SU-DHL-6 (cell line): Measurements from ENCODE around the gene TSPAN32.

Source experiments
- H2AFZ ChIP-seq: fragments of 200-600 bp; sonication (generic); 2 replicates; pipeline ENCODE4 v1.6.1; 2014; ENCODE audit warnings: low read depth, mild to moderate bottlenecking, moderate library complexity, mixed read lengths, antibody characterized with exemption, low read length; ENCODE audit not compliant: severe bottlenecking
- H3F3A ChIP-seq: fragments of 200-600 bp; shearing (Covaris generic); 2 replicates; pipeline ENCODE4 v1.6.0; 2016; ENCODE audit warnings: antibody characterized with exemption, mild to moderate bottlenecking; ENCODE audit not compliant: insufficient read depth
- H3K27ac ChIP-seq: fragments of 200-600 bp; sonication (generic); 2 replicates; pipeline ENCODE4 v1.5.1; 2016; ENCODE audit warnings: low read depth, mild to moderate bottlenecking, low read length, moderate library complexity, mixed read lengths
- H3K27me3 ChIP-seq: fragments of 200-600 bp; sonication (generic), shearing (Covaris generic); 2 replicates; pipeline ENCODE4 v1.6.0; 2014; ENCODE audit warnings: mild to moderate bottlenecking, low read length
- H3K36me3 ChIP-seq: fragments of 200-600 bp; sonication (generic); 2 replicates; pipeline ENCODE4 v1.6.1; 2014; ENCODE audit warnings: mild to moderate bottlenecking, low read length, mixed read lengths
- H3K4me2 ChIP-seq: fragments of 300-600, 200-600 bp; shearing (Covaris generic), sonication (generic); 2 replicates; pipeline ENCODE4 v1.6.0; 2014; ENCODE audit warnings: low read length, low read depth, mild to moderate bottlenecking; ENCODE audit not compliant: poor library complexity, severe bottlenecking
- H3K4me3 ChIP-seq: fragments of 200-600 bp; sonication (generic); 2 replicates; pipeline ENCODE4 v1.5.1; 2014; ENCODE audit warnings: antibody characterized with exemption, low read length, mild to moderate bottlenecking, mixed read lengths; ENCODE audit not compliant: insufficient read depth, poor library complexity, severe bottlenecking
- H3K79me2 ChIP-seq: fragments of 200-600 bp; sonication (generic); 2 replicates; pipeline ENCODE4 v1.6.1; 2014; ENCODE audit warnings: mild to moderate bottlenecking, low read length, moderate library complexity; ENCODE audit not compliant: insufficient read depth
- H3K9ac ChIP-seq: fragments of 200-600 bp; sonication (generic); 2 replicates; pipeline ENCODE4 v1.7.0; 2014; ENCODE audit warnings: mild to moderate bottlenecking, low read length
- H3K9me2 ChIP-seq: fragments of 200-600 bp; sonication (generic); replicated peaks from 2 replicates; pipeline ENCODE4 v1.6.1; 2014; ENCODE audit warnings: low read length; ENCODE audit not compliant: insufficient read depth
- H3K9me3 ChIP-seq: fragments of 200-600 bp; sonication (generic); 2 replicates; pipeline ENCODE4 v1.6.1; 2014; ENCODE audit warnings: low read length, mixed read lengths; ENCODE audit not compliant: insufficient read depth
- H4K20me1 ChIP-seq: fragments of 200-600 bp; sonication (generic); 2 replicates; pipeline ENCODE4 v1.6.1; 2014; ENCODE audit warnings: low read depth, mild to moderate bottlenecking, antibody characterized with exemption, low read length, moderate library complexity, mixed read lengths
- EZH2phosphoT487 ChIP-seq: fragments of 200-600 bp; sonication (generic), shearing (Covaris generic); conservative IDR thresholded peaks from 2 replicates; pipeline ENCODE4 v1.6.1; 2018; ENCODE audit warnings: mild to moderate bottlenecking, antibody characterized with exemption, low read length, moderate library complexity, mixed read lengths
- TF ChIP-seq, protein P1 (sequence below): fragments of 200-600 bp; sonication (generic); IDR thresholded peaks from one replicate; pipeline ENCODE4 v1.5.1; 2017; ENCODE audit warnings: antibody characterized with exemption, mild to moderate bottlenecking, low read length, moderate library complexity; ENCODE audit not compliant: insufficient read depth, poor library complexity, severe bottlenecking

TSPAN32 gene

DNA sequence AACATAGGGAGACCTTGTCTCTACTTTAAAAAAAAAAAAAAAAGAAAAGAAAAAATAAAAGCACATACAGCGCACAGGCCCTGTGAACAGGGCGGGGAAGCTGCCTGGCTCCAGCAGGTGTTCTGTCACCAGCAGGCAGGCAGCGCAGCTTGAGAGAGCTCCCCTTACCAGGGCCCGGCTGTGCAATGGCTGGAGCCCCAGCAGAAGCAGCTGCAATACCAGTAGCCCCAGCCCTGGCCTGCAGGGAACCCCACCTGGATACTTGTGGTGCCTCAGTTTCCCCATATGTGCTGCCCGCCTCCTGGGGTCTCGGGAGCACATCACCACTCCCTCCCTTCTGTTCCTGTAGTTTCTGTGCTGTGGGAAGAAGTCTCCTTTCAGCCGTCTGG is 12.3 kb downstream of the TSPAN32 start:
- Histone ChIP-seq H3K9me2 (no peaks in the 10 kb centered on the region), H3K79me2 (no peaks in the 10 kb centered on the region), H3K4me2 (no peak overlapping the region), H3K9ac (no peak overlapping the region), H3K27ac (no peak overlapping the region), H3F3A (no peaks in the 10 kb centered on the region), H3K4me3 (no peak overlapping the region), H2AFZ (no peak overlapping the region), H4K20me1 (no peaks in the 10 kb centered on the region), H3K36me3 (no peaks in the 10 kb centered on the region), H3K27me3 (no peaks in the 10 kb centered on the region), H3K9me3 (no peaks in the 10 kb centered on the region)
- no peak for TF ChIP-seq EZH2phosphoT487
- TF ChIP-seq, protein P1, sequence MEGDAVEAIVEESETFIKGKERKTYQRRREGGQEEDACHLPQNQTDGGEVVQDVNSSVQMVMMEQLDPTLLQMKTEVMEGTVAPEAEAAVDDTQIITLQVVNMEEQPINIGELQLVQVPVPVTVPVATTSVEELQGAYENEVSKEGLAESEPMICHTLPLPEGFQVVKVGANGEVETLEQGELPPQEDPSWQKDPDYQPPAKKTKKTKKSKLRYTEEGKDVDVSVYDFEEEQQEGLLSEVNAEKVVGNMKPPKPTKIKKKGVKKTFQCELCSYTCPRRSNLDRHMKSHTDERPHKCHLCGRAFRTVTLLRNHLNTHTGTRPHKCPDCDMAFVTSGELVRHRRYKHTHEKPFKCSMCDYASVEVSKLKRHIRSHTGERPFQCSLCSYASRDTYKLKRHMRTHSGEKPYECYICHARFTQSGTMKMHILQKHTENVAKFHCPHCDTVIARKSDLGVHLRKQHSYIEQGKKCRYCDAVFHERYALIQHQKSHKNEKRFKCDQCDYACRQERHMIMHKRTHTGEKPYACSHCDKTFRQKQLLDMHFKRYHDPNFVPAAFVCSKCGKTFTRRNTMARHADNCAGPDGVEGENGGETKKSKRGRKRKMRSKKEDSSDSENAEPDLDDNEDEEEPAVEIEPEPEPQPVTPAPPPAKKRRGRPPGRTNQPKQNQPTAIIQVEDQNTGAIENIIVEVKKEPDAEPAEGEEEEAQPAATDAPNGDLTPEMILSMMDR: no peak

DNA sequence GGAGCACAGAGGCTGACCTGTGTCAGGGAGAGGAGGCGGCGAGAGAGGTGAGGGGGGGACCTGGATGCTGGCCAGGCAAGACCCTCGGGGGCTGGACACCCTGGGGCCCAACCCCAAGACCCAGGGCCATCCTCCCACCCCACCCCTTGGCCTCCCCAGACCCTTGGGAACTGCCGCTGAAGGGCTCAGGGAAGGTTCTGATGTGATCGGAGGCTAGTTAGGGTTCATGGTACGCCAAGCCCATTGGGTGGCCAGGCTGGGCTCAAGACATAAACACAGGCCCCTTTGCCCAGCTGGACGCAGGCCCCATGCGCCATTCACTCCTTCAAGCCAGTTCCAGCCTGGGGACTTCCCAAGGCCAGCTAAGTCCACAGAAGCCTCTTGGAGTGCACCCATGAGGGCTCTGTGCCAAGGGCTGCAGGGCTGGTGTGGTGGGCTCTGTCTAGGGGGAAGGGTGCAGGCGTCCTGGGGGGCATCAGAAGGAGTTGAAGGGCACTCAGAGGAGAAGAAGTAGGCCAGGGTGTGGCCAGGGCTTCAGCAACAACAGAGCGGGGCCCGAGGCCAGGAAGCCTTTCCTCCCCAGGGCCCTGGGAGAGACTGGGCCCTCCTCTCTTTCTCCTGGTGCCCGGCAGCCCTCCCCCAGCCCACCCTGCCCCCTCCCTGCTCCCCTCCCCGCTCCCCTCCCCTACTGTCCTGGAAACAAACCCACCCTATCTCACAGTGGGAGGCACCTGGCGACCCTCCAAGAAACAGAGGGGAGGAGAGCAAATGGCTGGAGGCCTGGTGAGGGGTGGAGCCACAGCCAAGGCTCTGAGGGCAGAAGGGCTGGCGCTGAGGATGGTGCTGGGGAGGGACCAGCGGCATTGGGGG is 12.9 kb downstream of the TSPAN32 start:
- H2AFZ ChIP-seq: no peak overlapping the region
- no peaks in the 10 kb centered on the region for H3K9me3 ChIP-seq

DNA sequence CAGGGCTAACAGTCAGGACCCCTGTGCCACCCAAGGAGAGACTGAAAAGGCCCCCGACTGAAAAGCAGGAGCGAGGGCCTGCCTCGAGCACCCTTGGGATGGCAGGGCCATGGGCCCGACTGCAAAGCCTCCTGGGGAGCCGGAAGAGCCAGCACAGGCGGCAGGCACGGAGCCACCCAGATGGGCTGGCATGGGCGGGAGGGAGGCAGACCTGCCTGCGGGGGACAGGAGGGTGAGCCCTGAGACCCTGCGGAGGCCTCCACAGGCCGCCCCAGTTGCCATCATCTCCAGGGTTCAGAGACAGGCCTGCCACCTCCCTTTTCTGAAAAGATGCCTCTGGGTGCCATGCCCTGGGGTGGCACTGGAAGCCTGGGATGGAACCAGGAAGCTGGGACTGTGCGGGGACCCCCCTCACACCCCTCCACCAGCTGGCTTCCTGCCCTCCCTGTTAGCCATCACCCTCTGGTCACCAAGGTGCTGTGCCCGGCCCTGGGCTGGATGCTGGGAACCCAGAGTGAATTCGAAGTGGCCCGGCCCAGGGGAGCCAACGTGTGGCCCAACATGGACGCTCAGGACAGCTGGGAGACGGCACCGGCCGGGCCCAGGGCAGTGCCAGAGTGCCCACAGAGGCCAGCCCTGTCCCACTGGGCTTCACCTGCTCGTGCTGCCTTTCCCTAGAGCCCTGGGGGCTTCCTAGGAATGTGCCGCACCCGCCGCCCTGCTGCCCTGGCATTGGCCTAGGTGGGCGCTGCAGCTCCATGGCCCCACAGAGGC is 13.8 kb downstream of the TSPAN32 start:
- Histone ChIP-seq H3K9ac (no peak overlapping the region), H3K4me2 (no peak overlapping the region), H4K20me1 (no peaks in the 10 kb centered on the region), H2AFZ (no peak overlapping the region), H3K4me3 (no peak overlapping the region), H3K36me3 (no peaks in the 10 kb centered on the region), H3K9me3 (no peaks in the 10 kb centered on the region), H3F3A (no peaks in the 10 kb centered on the region), H3K9me2 (no peaks in the 10 kb centered on the region), H3K27me3 (no peaks in the 10 kb centered on the region), H3K27ac (no peak overlapping the region), H3K79me2 (no peaks in the 10 kb centered on the region)
- no peak for TF ChIP-seq EZH2phosphoT487
- TF ChIP-seq, protein P1: no peak

More for the DNA sequence above, 12.9 kb downstream of the TSPAN32 start:
- H3K9ac ChIP-seq: no peak overlapping the region
- TF ChIP-seq, protein P1: no peak
- no peak for TF ChIP-seq EZH2phosphoT487
- H3K79me2 ChIP-seq: no peaks in the 10 kb centered on the region
- no peaks in the 10 kb centered on the region for H3K36me3 ChIP-seq
- no peaks in the 10 kb centered on the region for H4K20me1 ChIP-seq
- no peak overlapping the region for H3K4me2 ChIP-seq
- no peaks in the 10 kb centered on the region for H3K27me3 ChIP-seq
- no peaks in the 10 kb centered on the region for H3F3A ChIP-seq
- no peaks in the 10 kb centered on the region for H3K9me2 ChIP-seq
- H3K27ac ChIP-seq: no peak overlapping the region
- H3K4me3 ChIP-seq: no peak overlapping the region
